Measurements from ENCODE around the gene SSR1.

DNA sequence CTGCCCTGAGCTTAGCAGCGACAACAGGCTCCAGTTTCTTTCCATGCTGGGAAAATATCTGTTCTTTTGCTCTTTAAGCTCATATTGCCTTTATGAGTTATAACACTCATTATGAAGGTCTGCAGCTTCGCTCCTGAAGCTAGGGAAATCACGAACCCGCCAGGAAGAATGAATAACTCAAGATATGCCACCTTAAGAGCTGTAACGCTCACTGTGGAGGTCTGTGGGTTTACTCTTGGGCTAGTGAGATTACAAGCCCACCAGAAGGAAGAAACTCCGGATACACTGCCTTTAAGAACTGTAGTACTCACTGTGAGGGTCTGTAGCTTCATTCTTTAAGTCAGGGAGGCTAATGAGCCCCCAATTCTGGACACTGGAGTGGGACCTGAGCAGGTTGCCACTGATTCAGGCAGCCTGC is 3.0 kb upstream of the SSR1 start:
- TF ChIP-seq, protein P1, sequence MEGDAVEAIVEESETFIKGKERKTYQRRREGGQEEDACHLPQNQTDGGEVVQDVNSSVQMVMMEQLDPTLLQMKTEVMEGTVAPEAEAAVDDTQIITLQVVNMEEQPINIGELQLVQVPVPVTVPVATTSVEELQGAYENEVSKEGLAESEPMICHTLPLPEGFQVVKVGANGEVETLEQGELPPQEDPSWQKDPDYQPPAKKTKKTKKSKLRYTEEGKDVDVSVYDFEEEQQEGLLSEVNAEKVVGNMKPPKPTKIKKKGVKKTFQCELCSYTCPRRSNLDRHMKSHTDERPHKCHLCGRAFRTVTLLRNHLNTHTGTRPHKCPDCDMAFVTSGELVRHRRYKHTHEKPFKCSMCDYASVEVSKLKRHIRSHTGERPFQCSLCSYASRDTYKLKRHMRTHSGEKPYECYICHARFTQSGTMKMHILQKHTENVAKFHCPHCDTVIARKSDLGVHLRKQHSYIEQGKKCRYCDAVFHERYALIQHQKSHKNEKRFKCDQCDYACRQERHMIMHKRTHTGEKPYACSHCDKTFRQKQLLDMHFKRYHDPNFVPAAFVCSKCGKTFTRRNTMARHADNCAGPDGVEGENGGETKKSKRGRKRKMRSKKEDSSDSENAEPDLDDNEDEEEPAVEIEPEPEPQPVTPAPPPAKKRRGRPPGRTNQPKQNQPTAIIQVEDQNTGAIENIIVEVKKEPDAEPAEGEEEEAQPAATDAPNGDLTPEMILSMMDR (IDR thresholded peaks at IDR 0.05) = no peak
- TF ChIP-seq POLR2A (IDR thresholded peaks at IDR 0.05) = no peak

Data from esophagus squamous epithelium (tissue), 4 donors.